GM18861 (cell line): ENCODE results near the gene PGP.
"Not testable (repeated sequence)": the region's sequence is repeated elsewhere in the genome, so short reads cannot be mapped to it uniquely, and the experiment has no call there.

Experiments used
- ATAC-seq: cut with Tn5 transposase; IDR thresholded peaks from one replicate; pipeline ENCODE4 v1.9.1; 2021; ENCODE audit not compliant: unreplicated experiment

Gene PGP

DNA sequence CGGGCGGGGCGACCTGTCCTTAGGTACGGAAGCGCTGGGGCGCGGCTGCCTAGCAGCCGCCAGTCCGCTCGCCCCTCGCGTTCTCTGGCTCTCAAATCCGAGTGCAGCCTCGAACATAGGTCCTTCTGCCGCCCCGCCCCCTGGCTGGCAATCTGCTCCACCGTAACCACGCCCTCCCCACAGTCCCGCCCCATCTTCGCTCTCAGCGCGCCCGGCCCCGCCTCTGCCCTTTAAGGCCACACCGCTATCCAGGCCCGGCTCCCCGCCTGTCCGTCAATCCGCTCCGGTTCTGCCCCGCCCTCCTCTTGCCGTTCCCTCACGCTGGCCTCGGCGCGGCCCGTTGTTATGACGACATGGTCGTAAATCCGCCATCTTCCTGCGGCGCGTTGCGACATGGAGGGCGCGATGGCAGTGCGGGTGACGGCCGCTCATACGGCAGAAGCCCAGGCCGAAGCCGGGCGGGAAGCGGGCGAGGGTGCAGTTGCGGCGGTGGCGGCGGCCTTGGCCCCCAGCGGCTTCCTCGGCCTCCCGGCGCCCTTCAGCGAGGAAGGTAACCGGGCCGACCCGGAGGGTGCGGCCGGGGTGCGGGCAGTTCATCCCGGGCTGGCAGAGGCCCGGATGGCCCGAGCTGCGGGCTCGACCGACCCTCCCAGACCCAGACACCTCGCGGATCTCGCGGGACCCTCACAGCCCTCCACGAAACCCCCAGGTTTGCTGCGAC, 8.7 kb upstream of the PGP start, which contains the start of gene E4F1:
Gene E4F1 (plus strand): TSS at position 371 of the 721 bp plus-strand sequence. CDS start 23 bp downstream, at position 394.
- peak; percentile 86 for ATAC-seq

DNA sequence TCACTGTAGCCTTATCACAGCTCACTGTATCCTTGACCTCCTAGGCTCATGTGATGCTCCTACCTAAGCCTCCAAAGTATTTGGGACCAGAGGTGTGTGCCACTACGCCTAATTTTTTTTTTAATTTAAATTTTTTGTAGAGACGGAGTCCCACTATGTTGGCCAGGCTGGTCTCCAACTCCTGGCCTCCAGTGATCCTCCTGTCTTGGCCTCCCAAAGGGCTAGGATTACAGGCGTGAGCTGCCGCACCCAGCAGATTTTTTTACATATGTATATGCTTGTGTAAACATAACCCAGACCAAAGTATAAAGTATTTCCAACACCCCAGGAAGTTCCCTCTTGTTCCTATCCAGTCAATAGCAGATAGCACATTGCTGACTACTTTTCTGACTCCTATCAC, 1.7 kb upstream of the PGP start:
- no peak for ATAC-seq

DNA sequence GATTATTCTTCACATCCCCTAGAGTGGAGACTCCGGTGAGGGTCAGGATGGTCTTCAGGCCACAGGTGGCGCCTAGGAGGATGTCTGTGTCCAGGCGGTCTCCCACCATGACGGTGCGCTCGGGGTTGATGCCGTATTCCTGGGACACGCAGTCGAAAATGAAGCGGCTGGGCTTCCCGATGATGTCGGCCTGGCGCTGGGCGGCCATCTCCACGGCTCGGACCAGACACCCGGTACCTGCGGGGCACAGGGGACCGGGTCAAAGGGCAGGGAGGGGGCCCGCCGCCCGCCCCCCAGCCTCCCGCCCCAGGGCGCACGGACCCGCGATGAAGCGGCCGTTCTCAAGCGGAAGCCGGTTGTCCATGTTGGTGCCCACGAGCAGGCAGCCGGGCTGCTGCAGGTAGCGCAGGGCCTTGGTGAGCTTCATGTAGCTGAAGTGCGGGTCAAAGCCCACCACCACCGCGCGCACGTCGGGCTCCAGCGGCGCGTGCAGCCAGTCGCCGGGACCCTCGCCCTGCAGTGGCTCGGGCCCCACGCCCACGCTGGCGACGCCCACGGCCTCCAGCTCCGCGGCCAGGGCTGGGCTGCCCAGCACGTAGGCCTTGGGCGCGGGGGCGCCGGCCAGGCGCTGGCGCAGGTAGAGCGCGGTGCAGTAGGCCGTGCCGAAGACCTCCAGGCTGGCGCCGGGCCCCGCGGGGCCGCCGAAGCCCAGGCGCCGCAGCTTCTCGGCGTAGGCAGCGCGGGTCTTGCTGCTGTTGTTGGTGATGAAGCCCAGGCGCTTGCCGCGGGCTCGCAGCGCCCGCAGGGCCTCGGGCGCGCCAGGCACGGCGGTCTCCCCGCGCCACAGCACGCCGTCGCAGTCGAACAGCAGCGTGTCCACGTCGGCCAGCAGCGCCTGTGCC, 572 bp downstream of the PGP start:
- peak; percentile 10 for ATAC-seq

DNA sequence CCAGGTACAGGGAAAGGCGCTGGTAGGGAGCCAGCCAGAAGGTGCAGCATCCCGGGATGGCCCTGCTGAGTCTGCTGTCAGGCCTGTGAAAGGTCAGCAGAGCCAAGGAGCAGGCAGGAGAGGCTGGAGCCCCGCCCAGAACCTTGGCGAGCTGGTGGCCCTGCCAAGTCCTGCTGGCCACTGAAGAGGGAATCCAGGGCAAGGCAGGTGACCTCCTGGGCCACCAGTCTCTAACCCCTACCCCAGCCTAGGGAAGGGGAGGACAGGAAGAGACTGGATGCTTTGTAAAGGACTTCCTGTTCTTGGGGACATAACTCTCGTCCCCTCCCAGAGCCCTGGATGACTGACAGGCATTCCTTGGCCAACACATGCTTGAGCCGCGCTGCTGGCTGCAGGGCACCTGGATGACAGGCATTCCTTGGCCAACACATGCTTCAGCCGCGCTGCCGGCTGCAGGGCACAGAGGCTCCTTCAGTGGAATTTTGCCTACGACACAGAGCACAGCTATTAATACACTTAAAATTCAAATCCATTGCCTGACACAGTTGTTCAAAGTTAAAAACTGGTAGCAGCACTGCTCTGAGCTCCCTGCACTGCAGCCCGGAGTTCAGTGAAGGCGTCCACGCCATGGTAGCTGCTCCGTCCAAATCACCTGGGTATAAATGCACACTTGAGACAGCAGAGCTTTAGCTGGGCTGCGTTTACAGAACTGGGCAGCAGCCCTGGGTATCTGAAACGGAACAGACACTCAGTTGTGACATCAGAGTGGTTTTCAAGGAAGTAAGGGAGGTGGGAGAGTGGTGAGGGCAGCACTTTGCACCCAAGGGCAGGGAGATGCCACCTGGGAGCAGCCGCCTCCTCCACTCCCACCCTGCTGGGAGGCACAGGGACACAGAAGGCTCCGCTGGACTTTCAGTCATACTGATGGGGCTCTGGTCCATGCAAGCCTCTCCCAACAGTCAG, 2.0 kb downstream of the PGP start:
- no peak for ATAC-seq

DNA sequence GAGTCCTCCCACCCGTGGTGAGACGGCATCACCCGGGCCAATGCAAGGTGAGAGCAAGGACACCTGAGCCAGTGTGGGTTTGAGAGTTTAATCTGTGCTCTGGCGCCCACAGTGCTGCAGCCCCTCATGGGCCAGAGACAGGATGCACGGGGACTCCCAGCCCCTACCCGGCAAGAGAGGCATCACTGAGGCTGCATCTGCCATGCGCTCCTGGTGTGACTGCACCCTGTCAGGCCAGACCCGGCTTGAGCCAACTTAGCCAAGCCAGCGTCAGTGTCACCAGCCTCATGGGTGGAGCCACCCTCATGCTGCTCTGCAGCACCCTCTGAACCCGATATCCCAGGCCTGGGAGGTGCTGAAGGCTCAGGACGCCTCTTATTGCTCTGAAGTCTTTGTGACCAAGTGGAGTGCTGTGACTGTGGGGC, 2.7 kb downstream of the PGP start:
- ATAC-seq, result no peak

DNA sequence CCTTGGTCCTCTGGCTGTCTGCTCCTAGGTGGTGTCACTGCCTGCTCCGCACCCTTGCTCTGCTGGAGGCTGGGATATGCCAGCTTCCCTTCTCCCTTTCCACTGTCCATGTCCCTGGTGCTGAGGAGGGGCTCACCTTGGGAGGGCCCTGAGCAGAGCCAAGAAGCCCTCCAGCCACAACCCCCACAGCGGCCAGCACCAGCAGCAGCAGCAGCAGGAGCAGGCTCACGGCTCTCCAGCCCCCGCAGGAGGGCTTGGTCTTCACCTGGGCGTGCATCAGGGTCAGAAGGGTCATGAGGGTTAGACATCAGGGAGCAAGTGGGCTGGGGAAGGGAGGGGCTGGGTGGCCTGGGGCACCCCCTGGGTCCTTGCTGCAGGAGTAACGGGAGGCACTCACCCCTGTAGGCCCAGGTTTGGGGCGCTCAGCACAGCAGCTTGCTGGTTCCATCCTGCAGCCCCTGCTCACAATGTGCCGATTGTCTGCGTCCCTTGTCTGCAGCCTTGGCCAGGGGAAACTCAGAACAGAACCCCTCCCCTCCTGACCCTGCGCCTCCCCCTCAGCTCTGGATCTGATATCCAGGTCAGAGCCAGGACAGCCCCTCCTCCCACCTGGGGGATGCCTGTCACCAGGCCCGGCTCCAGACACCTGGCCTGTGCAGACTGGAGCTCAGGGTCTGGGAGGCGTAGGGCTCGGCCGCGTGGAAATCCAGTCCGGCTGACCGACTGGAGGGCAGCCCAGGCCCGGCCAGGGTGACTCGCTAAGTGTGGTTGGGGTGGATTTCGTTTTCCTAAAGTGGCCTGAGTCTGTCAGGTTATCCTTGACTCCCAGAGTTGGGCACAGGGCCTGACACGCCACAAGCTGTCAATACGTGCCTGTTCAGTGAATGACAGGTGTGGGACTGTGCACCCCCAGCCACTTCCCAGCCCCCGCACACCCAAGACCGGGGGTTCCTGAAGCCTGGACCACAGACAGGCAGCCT, 4.0 kb downstream of the PGP start, which contains the start of gene BRICD5:
Gene BRICD5 (minus strand): TSS at position 478 of the 980 bp plus-strand sequence. CDS start 30 bp downstream, at position 448.
- ATAC-seq, result no peak

DNA sequence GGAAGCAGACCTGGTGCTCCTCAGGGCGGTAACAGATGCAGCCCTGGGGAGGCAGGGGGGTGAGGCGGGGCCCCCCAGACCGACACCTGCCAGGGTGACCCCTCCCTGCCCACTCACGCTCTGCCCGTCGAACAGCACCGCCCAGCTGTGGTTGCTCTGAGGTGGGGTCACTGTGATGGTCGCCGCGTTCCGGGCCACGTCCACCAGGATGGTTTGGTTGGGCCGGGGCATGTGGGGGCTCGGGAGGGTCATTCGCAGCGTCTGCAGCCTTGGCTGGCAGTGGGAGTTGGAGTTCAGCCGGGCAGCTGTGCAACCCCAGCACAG, 4.7 kb downstream of the PGP start:
- no peak for ATAC-seq

DNA sequence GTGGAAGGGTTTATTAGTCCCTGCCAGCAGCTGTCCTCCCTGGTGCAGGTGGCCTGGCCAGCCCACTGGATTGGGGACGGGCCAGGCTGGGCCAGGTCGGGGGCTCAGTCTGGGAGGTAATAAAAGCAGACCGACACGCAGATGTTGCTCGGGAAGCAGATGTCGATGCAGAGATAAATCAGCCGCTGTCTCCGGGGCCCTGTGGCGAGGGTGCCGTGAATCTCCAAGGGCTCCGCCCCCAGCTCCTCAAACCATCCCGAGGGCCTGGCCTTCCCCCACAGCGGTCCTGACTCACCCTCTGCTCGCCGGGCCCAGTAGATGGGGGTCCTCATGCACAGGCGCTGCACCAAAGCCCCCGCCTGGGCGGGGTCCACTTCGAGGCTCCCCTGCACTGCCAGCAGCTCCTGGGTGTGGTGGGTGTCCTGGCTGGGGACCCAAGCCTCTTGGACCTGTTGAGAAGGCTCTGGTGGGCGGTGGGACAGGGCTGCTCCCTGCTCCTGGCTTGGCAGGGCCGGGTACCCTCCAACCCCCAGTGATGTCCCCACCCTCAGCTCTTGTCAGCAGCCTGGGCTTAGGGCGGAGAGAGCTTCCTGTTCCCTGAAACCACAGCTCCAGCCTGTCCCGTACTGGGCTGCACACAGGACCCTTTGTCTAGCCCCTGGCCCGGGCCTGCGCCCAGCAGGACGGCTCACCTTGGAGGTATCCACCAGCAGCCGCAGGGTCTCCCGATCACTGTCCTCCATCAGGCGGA, 5.2 kb downstream of the PGP start:
- no peak for ATAC-seq

DNA sequence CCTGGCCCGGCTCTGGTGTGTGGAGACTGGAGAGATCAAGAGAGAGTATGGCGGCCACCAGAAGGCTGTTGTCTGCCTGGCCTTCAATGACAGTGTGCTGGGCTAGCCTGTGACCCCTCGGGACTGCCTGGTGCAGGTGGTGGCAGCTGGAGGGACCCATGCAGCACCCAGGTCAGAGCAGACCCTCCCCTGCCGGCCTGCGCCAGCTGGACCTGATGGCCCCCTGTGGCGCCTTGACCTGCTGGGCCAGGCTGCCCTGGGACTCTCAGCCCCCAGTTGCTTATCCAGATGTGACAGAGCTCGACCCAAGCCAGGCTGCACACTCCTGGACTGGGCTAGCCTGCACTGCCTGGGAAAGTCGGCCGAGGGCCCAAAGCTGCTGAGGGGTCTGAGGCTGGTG, 5.9 kb downstream of the PGP start:
- no peak for ATAC-seq

DNA sequence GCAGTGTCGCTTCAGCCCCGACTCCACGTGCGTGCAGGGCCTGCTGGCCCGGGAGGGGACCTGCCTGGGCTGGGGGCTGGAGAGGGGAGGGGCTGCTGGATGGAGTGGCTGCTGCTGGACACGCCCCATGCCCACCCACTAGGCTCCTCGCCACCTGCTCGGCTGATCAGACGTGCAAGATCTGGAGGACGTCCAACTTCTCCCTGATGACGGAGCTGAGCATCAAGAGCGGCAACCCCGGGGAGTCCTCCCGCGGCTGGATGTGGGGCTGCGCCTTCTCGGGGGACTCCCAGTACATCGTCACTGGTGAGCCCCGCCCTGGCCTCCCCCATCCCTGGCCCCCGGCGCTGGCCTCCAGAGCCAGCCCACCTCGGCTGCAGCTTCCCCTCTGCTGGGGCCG, 6.3 kb downstream of the PGP start:
- ATAC-seq, result no peak

DNA sequence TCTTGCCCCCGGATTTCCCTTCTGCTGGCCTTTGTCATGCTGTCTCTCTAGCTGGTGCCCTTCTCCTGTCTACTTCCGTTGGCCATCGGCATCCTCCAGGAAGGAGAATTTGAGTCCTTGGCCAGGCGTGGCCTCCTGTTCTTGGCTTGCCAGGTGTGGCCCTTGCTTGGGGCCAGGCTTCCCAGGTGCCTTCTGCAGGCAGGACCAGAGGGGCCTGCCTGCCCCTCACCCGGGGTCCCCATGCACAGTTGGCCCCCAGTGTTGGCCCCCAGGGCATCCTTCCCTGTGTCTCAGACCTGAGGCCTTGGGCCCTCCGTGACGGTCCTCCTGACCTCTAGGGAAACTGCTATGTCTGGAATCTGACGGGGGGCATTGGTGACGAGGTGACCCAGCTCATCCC, 6.8 kb downstream of the PGP start:
- ATAC-seq, result no peak

DNA sequence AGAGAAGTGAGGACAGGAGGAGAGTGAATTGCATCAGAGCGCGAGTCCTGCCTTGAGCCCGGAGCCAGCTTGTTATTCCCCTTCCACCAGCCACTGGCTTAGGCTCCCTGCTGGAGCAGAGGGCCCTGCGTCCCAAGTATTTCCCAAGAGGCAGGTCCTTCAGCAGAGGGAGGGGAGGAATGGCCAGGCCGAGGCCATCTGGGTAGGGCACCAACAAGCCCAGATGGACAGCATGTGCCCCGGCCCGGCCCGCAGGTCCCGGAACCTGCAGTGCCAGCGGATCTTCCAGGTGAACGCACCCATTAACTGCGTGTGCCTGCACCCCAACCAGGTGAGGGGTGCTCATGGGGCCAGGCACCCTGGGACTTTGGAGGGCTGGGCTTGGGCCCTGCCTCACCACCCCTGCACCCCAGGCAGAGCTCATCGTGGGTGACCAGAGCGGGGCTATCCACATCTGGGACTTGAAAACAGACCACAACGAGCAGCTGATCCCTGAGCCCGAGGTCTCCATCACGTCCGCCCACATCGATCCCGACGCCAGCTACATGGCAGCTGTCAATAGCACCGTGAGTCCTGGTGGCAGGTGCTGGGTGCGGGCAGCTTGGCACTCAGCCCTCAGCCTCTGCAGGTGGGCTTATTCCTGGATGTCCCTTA, 7.7 kb downstream of the PGP start:
- no peak for ATAC-seq

DNA sequence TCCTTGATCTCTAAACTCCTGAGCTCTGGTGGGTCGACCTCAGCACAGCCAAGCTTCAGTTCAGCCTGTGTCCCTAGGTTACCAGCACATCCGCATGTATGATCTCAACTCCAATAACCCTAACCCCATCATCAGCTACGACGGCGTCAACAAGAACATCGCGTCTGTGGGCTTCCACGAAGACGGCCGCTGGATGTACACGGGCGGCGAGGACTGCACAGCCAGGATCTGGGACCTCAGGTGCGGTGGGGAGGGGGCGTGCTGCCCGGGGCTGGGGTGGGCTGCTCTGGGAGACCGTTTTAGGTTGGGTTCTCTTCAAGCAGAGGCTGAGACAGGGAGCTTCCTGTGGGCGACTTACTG, 8.2 kb downstream of the PGP start:
- no peak for ATAC-seq

DNA sequence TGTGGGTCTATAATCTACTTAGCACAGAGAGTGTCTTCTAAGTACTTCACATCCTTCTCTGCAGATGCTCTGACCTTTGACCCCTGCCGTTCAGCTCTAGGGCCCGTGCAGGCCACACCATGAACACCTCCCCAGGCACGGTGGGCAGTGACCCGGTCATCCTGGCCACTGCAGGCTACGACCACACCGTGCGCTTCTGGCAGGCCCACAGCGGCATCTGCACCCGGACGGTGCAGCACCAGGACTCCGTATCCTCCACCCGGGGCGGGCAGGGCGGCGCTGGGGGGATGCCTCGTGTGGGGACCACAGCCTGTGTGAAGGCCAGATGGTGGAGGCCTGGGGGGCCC, 8.7 kb downstream of the PGP start:
- ATAC-seq, result peak; percentile 10

DNA sequence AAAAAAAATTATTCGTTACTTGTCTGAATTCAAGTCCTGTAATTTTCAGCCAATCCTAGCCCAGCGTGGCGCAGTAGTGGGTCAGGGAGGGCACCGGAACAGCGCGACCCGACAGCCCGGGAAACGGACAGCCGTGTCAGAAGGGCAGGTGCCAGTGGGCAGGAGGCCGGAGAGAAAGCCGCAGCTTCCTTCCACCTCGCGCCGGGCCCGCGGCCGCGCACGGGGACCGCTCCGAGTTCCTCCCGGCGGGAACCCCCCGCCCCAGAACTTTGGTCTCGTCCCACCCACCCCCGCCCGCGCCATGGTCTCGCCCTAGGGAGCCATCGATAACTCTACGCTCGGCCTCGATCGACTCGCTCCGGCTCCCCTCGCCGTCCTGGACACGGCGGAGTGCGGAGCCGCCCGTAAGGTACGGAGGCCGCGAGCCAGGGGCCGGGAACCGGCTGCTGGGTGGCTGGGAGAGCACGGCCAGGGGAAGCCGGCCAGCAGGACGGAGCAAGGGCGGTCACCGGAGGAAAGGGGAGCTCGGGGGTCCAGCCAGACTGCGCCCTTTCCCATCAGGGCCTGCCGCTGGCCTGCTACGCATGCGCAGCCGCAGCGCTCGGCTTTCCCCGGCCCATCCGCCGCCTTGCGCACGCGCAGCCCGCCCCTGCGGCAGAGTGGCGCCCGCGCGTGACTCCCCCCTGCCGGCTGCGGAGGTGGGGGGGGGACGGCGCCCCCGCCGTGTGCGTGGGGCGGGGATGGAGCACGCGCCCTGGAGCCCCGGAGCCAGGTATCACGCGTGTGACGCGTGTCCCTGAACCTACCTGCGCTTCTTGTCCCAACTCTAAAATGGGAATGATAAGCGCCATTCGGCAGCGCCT, 9.3 kb downstream of the PGP start, which contains the start of gene MLST8:
Gene MLST8 (plus strand): TSS at position 351 of the 863 bp plus-strand sequence. CDS start 632 bp downstream, outside the sequence.
- peak; percentile 62 for ATAC-seq

DNA sequence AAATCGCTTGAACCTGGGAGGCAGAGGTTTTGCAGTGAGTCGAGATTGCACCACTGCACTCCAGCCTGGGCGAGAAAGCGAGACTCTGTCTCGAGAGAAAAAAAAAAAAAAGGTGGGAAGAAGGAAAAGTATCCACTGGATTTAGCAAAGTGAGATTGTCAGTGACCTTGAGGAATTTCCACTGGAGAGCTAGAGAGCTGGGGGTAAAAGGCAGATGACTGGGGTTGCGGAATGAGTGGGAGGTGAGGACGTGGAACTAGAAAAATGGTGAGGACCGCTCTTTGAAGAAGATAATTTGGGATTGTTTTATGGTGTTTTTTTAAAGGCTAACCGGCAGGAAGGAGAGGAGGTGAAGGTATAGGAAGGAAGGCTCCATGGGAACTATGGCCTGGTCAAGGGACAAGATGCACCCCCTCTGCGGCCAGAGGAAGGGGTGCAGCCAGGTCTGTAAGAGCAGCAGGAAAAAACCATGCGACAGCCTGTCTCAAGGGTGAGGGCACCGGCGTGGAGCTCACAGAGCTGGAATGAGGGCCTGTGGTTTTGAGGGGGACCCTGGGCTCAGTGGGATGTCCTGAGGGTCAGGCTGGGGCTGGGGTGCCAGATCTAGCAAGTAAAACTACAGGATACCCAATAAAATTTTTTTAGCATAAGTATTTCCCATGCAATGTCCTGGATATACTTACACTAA, 10.1 kb downstream of the PGP start:
- no peak for ATAC-seq

DNA sequence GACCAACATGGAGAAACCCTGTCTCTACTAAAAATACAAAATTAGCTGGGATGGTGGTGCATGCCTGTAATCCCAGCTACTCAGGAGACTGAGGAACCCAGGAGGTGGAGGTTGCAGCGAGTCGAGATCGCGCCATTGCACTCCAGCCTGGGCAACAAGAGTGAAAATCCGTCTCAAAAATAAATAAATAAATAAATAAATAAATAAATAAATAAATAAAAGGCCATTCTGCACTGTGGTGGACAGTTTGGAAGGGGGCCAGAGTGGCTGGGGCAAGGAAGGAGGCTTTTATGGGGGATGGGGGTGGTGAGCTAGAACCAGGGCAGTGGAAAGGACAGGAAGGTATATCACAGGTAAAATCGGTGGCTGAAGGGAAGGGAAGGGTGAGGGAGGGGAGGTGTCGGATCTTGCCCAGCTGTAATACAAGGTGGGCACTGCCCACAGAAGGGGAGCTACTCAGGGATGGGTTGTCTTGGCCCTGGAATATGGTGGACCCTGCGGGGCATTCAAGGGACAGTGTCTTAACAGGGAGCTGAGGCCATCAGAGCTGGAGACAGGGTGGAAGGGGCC, 11.4 kb downstream of the PGP start:
- not testable (repeated sequence) for ATAC-seq
